H1 (cell line): Measurements from ENCODE around the gene SCO2. TPM values are rescaled to one million over a fixed set of nuclear protein-coding genes. Genes with fewer than 3 reads are reported as not detected.

Experiments
- TAF1 ChIP-seq: IDR thresholded peaks from 2 replicates; pipeline ENCODE4 v1.6.1; 2011; ENCODE audit warnings: mild to moderate bottlenecking, low read depth, low read length
- polyA plus RNA-seq, 7 experiments: library from polyadenylated mRNA; depleted of rRNA in 3 of 7; stranded (reverse) in 5 of 7; unstranded in 2 of 7; fragments of >200 nt in 5 of 7; fragments of 200-250 nt in 2 of 7; gene quantifications; 1 replicate in 5 of 7; 2 replicates in 1 of 7; 4 replicates in 1 of 7; pipeline versions ENCODE4 v1.2.1 to v1.2.3, GENCODE V29; 2011 to 2013; ENCODE audit warnings: missing spikeins in 2 of 7, mixed read lengths in 2 of 7
- total RNA-seq: library from RNA; stranded (reverse); fragmentation: NEBNext Ultra II Directional; extraction: Animal tissue kit (Norgen Biotek cat#: 25700); gene quantifications from 2 replicates; pipeline ENCODE4 v1.2.1, GENCODE V29; 2021

SCO2 gene
- total and polyA plus RNA-seq, 2 of the 8 experiments (the other 6 are each of a cell fraction or from before 2014, with no cell fraction given), result 2.0 TPM; not detected in 1

DNA sequence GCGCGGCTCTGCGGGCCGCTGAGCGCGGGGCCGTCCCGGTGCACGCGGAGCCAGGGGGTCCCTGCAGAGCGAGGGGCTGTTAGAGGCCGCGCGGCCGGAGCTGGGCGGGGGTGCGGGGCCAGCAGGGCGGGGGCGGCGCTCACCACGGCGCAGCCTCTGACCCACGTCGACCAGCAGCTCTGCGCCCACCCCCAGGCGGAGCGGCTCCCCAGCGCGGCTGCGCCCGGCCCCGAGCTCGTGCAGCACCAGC is 385 bp upstream of the SCO2 start (continued):
- no peak for TF ChIP-seq TAF1
